Ovary (tissue), 3 donors: ENCODE measurements around the gene SLC7A1.

Experiments used
- CTCF ChIP-seq, 3 donors: fragments of 450-650 bp in 2 of 3; fragments of 200-600 bp in 1 of 3; IDR thresholded peaks; one replicate each; pipeline versions ENCODE4 v1.5.1 to v1.8.0; 2016 to 2022; ENCODE audit warnings: antibody characterized with exemption in 3 of 3, mild to moderate bottlenecking in 1 of 3
- POLR2A ChIP-seq: fragments of 450-650 bp; IDR thresholded peaks from one replicate; pipeline ENCODE4 v1.6.1; 2017; ENCODE audit warnings: antibody characterized with exemption, mild to moderate bottlenecking, moderate library complexity
- donor health status: DM: no; HTN: no; CAD: no.

GRCh38 chr13:29575098-29575497 is 20.4 kb downstream of the SLC7A1 start:
- no peak for TF ChIP-seq CTCF (IDR thresholded peaks at IDR 0.05)
- TF ChIP-seq POLR2A: no peak
